ENCODE data around the gene KLF11.

KLF11 gene

GRCh38 chr2:10043906-10044601 is 704 bp downstream of the KLF11 start:
- ATAC-seq: peak; percentile 75 to 79

DNA sequence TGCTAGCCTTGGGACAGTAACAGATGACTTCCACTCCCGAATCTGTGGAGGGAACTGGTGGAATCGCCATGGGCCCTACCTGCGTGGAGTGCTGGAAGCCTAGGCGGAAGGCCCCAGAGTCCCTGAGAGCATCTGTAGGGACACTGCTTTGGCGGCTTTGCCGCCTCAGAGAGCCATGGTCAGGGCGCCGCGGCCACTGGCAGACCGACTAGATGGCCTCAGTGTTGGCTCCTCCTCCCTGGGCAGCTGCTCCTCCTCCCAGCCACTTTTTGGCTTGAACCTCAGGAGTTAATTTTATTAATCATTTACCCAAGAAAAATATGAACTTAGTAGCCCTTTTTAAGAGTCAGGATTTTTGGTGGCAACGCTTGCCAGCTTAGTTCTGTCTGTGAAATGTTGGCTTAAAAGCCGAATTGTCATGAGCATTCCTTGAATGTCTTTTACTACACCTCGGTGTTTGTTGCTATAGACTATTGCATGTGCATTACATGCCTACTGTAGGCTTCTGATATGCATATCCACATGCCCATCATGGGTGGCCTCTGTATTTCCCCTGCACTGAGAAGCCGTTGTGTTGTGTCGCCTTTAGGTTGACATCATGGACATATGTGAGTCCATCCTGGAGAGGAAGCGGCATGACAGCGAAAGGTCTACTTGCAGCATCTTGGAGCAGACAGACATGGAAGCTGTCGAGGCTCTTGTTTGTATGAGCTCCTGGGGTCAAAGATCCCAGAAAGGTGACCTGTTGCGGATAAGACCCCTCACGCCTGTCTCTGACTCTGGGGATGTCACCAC is 2.4 kb downstream of the KLF11 start:
- no peak for ATAC-seq

GRCh38 chr2:10046931-10047330 is 3.6 kb downstream of the KLF11 start:
- no peak for ATAC-seq

DNA sequence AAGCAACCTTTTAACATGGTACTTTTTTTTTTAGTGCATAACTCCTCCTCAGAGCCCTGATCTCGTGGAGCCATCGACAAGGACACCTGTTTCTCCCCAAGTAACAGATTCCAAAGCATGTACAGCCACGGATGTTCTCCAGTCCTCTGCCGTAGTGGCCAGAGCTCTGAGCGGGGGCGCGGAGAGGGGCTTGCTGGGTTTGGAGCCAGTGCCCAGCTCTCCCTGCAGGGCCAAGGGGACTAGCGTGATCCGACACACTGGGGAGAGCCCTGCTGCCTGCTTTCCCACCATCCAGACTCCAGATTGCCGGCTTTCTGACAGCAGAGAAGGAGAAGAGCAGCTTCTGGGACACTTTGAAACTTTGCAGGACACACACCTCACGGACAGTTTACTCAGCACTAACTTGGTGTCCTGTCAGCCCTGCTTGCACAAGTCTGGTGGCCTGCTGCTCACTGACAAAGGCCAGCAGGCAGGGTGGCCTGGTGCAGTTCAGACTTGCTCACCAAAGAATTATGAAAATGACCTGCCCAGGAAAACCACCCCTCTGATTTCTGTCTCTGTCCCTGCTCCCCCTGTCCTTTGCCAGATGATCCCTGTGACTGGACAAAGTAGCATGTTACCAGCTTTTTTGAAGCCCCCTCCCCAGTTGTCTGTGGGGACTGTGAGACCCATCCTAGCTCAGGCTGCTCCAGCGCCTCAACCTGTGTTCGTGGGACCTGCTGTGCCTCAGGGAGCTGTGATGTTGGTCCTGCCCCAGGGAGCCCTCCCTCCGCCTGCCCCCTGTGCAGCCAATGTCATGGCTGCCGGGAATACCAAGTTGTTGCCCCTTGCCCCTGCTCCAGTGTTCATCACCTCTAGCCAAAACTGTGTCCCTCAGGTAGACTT is 4.5 kb downstream of the KLF11 start:
- no peak for ATAC-seq

- no peak for ATAC-seq
Measured at GRCh38 chr2:10048501-10049171, 5.3 kb downstream of the KLF11 start.

DNA sequence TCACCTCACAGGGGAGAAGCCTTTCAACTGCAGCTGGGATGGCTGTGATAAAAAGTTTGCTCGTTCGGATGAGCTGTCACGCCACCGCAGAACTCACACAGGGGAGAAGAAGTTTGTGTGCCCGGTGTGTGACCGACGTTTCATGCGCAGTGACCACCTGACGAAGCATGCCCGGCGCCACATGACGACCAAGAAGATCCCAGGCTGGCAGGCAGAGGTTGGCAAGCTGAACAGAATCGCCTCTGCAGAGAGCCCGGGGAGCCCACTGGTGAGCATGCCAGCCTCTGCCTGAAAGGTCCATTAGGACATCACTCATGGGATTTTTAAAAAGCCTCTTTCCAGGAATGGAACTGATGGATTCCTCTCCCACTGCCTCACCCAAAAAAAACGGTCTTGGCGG is 8.9 kb downstream of the KLF11 start:
- ATAC-seq: no peak

DNA sequence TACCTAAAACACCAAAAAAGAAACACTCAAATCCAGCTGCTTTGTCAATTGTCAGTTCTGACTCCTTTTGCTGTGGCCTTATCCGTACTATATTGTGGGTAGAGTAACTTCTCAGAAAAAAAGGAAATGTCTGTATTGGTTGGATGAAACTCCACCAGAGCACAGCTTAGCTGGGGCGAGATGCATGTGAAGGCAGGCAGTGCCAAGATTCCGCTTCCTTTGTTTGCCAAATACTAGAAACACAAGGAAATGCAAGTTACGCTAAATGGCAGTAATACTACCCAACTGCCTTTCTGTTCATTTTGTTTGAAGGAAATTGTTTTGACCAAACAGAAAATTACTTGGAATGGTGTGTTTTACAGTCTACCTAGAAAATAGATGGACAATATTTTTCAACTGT is 10.0 kb downstream of the KLF11 start:
- no peak for ATAC-seq

DNA sequence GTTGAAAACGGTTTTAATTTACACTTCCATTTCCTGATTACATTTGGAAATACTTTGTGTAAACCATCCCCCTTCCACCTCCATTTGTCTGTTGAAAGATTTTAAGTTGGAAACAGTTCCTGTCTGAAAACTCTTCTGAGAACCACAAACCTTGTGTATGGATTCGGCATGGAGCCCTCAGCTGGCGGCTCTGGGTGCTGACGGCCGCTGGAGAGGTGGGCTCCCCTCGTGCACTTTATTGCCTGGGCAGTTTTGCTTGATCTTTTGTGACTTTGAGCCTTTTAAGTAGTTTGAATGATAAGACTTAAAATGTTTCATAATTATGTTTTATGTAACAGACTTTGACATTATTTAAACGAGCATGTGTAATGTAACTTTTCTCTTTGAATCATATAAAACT is 11.1 kb downstream of the KLF11 start:
- no peak for ATAC-seq

DNA sequence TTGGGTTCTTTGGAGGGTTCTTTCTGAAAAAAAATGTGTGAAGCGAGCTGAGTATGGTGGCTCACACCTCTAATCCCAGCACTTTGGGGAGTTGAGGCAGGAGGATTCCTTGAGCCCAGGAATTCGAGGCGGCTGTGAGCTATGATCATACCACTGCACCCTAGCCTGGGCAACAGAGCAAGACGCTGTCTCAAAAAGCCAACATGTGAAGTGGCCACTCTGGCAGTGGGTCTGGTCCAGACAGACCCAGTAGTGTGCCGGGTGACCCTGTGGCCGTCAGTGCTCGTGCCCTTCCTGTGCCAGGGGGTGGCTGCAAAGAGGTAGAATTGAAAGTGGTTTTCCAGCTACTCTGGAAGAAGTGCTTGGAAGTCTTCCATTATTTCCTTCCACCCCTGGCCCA is 11.6 kb downstream of the KLF11 start:
- no peak for ATAC-seq

GRCh38 chr2:10056439-10056838 is 13.1 kb downstream of the KLF11 start:
- no peak for ATAC-seq

DNA sequence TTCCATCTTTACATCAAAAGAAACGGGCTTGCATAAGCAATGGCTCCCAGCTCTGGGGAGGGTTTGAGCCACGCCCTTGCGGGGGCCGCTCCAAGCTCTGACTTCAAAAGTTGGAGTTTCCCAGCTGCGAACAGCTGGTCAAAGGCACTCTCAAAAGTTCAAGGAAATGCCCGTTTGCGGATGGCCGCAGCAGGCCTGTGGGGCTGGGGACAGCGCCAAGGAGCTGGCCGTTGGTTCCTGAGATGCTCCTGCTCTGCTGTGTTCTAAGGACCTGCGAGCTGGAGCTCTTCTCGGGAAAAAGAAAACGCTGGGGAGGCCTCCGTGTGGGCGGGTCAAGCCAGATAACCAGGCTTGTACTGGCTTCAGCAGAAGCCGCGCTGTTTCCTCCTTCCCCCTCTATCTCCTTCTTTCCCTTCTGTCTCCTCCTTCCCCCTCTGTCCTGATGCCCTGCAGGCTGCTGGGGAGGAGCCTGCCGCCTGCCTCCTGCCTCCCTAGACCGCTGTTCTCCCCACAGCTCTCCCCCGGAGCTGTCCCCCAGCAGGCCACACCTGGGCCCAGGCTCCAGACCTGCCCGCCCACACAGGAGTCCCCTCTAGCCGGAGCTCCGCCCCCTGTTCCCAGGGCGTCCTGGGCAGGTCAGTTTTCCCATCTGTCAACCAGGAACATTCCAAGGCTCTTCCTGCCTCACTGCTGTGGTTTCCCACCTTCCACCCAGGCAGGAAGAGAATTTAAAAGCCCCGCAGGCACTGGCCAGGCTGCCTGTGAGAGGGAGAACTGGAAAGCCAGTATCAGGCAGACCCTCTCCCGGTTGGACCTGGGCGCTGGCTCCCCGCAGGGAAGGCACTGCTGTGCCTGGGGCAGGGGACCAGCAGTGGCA is 14.1 kb downstream of the KLF11 start:
- ATAC-seq: peak in 1 of 2 donors; percentile 36

DNA sequence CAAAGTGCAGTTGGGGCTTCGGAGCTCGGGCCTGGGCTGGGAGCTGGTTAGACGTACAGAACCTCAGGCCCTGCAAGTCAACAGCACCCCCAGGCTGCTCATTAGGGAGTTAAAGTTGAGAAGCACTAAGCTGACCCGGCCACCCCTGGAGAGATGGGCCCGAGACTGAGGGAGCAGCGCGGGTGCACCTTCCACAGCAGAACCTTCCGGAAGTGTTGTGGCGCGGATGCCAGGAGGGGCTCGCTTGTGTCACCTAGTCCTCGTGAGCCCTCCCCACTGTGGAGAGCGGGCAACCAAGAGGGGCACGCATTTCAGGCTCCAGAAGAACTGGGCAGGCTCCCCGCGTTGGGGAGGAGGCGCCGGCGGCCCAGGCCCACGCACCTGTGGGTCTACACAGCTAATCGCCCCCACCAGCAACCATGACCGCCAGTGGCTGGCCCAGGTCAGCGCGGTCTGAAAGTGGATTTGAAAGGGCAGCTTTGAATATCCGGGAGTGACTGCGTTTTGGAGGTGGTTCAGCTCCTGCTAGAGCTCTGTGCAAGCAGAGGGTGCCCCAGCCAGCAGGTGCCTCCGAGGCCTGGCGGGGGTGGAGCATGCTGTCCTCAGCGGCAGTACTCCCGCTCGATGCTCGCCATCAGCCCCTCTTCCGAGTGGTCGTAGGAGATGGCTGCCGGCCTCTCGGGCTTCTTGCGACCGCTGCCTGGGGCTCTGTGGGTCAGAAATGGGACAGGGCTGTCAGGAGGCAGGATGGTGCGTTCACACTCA is 15.1 kb downstream of the KLF11 start:
- no peak for ATAC-seq

DNA sequence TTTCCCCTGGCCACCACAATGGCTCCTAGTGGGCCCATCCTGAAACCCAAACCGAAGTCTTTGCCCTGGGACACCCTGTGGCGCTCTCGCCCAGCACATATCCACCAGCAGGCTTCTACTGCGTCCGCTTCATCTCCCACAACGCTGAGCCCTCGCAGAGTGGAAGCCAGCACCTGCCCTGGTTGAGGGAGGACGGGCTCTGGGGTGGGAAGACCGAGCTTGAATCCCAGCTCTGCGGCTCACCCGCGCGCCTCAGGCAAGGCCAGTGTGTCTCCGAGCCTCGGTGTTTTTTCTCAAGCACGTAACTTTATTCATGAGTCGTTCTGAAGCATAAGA is 15.6 kb downstream of the KLF11 start:
- no peak for ATAC-seq

- ATAC-seq: no peak
Measured at GRCh38 chr2:10059552-10060335, 16.4 kb downstream of the KLF11 start.

- no peak for ATAC-seq
Measured at GRCh38 chr2:10061221-10061925, 18.0 kb downstream of the KLF11 start.

DNA sequence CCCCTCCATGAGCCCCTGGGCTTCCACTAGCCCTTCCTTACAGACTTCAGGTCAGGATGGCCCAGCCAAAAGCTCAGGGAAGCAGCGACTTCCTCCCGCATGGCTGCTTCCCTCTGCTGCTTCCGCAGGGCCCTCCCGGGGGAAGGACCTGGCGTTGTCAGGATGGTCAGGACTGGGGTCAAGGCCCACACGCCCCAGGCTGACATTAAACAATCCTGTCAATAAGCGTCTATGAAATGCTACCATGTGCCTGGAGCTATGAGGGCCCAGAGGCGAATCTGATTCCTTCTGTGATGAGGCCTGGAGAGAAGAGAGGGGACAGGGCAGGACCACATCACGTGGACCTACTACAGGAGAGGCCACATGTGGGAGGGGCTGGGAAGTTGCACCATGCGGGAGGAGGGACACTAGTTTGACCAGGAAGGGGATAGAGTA is 19.6 kb downstream of the KLF11 start:
- no peak for ATAC-seq

- no peak for ATAC-seq
Measured at GRCh38 chr2:10063566-10063965, 20.2 kb downstream of the KLF11 start.

DNA sequence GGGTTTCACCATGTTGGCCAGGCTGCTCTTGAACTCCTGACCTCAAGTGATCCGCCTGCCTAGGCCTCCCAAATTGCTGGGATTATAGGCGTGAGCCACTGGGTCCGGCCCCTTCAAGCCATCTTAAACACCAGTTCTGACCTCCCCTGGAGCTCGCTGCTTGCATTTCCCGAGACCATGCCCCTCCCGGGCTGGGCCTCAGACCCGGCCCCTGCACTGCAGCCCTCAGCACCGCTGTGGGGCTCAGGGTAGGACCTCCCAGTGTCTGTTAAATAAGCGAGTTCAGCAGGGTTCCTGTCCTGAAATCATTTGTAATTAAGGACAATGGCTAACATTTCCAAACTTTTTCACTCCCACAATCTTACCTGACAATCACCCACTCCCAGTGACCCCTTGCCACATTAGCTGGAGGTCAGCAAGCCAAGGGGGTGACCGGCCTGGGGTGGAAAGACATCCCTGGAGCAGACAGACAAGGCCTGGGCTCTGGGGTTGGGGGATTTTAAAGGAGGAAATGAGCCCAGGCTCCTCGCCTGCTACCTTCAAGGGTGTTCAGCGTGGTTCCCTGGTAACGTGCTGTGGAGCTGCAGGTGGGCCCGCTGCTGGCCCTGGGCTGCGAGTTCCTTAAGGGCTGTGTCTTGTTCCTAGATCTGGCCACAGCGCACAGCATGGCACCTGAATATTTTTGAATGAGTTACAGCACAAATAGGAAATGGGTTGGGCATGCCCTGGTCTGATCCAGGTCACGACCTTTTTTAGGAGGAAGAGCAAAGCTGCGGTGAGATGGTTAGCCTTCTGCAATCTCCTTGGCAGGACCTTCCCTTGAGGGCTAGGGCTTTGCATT is 21.8 kb downstream of the KLF11 start:
- no peak for ATAC-seq

DNA sequence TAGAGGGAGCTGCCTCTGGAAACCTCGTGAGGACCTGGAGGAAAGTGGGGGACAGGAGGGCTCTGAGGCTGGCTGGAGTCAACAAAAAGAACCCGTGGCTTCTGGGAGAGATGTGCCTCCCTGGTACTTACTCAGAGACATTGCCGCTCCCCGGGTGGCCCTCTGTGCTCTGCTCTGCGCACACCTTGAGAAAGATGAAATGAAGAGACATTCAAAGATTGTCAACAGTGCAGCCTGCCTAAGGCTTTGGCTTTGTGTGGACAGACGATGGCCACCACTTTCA is 22.4 kb downstream of the KLF11 start:
- no peak for ATAC-seq
